ENCODE measurements around the gene METAP1D.

GRCh38 chr2:171965661-171966060 is 34.1 kb upstream of the METAP1D start:
- no peak for TF ChIP-seq CTCF (IDR thresholded peaks at IDR 0.05; ENCODE audit: low read depth, low read length, missing input control)
- no peak for TF ChIP-seq GABPA (IDR thresholded peaks at IDR 0.05 in 1 of 2, conservative IDR thresholded peaks at IDR 0.05 in 1 of 2)
- TF ChIP-seq FOXA1 (IDR thresholded peaks at IDR 0.05): no peak
- TF ChIP-seq REST (IDR thresholded peaks at IDR 0.05): no peak

Measured in liver (tissue), 3 donors.